Cardiac muscle cell (in vitro differentiated cells and primary cell): ENCODE measurements around the gene CCDC50. TPM values are rescaled to one million over a fixed set of nuclear protein-coding genes. Genes with fewer than 3 reads are reported as not detected.

ENCODE experiments used
- DNase-seq, 2 donors: peaks; one replicate each; pipeline versions ENCODE4 v3.0.0 to v3.0.0-alpha.2; 2010 to 2017; ENCODE audit warnings: low read depth in 1 of 2, low spot score in 1 of 2
- H3K27ac ChIP-seq: fragments of 200-600 bp; sonication (generic); 2 replicates; pipeline ENCODE4 v1.5.1; 2016
- H3K27me3 ChIP-seq: fragments of 200-600 bp; sonication (generic); 2 replicates; pipeline ENCODE4 v1.6.0; 2016; ENCODE audit warnings: control low read depth
- H3K36me3 ChIP-seq: fragments of 200-600 bp; sonication (generic); 2 replicates; pipeline ENCODE4 v1.5.1; 2016; ENCODE audit warnings: control low read depth
- H3K4me1 ChIP-seq: fragments of 200-600 bp; sonication (generic); 2 replicates; pipeline ENCODE4 v1.8.1; 2017; ENCODE audit warnings: low read depth, mild to moderate bottlenecking, mixed run types
- H3K4me3 ChIP-seq: fragments of 200-600 bp; sonication (generic); 2 replicates; pipeline ENCODE4 v1.5.1; 2016; ENCODE audit warnings: mild to moderate bottlenecking
- H3K9me3 ChIP-seq: fragments of 200-600 bp; sonication (generic); 2 replicates; pipeline ENCODE4 v1.5.1; 2017; ENCODE audit warnings: low read depth, mild to moderate bottlenecking, control low read depth
- CTCF ChIP-seq: IDR thresholded peaks from 2 replicates; pipeline ENCODE4 v1.5.1; 2012; ENCODE audit warnings: low read depth, mild to moderate bottlenecking, low read length
- polyA plus RNA-seq: library from polyadenylated mRNA; unstranded; fragments of >200 nt; fragmentation: Nextera tagmentation; extraction: Ambion mirVana; gene quantifications from 2 replicates; pipeline ENCODE4 v1.2.1, GENCODE V29; 2016
- total RNA-seq: library from RNA; depleted of rRNA; stranded (reverse); fragments of >200 nt; gene quantifications from 2 replicates; pipeline ENCODE4 v1.2.3, GENCODE V29; 2016

The CCDC50 gene
- total and polyA plus RNA-seq, 2 experiments from 2014 or later: 25.3 to 82.3 TPM

DNA sequence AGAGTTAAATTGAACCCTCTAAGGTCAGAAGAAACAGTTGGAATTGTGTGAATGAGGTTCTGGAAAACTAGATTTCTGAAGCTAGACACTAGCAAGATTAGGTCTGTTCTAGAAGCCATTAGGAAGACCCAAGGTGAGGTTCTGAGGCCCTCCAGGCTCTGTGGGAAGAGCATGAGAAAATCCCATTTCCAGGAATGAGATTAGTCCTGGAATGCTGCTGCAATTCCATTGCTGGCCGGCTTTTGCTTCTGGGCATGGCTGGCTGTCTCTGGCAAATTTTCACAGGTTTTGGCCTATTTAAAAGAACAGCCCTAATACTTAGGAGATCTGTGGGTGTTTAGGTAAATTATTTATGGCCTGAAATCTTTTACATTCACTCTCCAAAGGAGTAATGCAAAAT lies 104.8 kb downstream of the CCDC50 start:
- no peak for DNase-seq
- H3K4me3 ChIP-seq: no peak overlapping the region
- no peaks in the 10 kb centered on the region for H3K9me3 ChIP-seq
- H3K27ac ChIP-seq: no peak overlapping the region
- H3K4me1 ChIP-seq: peaks cover 5% of the 10 kb centered on the region
- H3K36me3 ChIP-seq: no peaks in the 10 kb centered on the region
- no peak for TF ChIP-seq CTCF
- H3K27me3 ChIP-seq: no peaks in the 10 kb centered on the region

DNA sequence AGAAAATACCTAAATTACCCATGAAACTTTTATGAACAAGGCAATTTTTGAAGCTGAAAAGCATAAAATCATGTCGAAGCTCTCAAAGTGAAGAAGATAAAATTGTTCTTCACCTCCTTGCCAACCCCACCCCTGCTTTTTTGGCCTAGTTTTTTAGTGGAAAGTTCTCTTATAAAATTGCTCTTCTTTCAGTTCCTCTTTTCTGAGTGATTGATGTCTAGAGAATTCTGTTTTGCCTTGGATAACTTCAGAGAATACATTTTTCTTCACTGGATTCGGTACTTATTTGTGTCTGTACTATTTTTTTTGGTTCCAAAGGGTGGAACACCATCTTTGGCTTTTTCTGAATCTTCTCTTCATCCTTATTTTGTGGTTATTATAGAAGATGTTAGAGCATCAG lies 106.8 kb downstream of the CCDC50 start:
- DNase-seq: no peak
- Histone ChIP-seq H3K4me3 (no peak overlapping the region), H3K27ac (no peak overlapping the region), H3K36me3 (no peaks in the 10 kb centered on the region), H3K9me3 (no peaks in the 10 kb centered on the region), H3K27me3 (no peaks in the 10 kb centered on the region), H3K4me1 (no peaks in the 10 kb centered on the region)
- no peak for TF ChIP-seq CTCF

- DNase-seq: no peak
- no peak for TF ChIP-seq CTCF
- no peaks in the 10 kb centered on the region for H3K9me3 ChIP-seq
- H3K36me3 ChIP-seq: no peaks in the 10 kb centered on the region
- no peaks in the 10 kb centered on the region for H3K4me1 ChIP-seq
- H3K27me3 ChIP-seq: no peaks in the 10 kb centered on the region
- H3K4me3 ChIP-seq: no peak overlapping the region
- H3K27ac ChIP-seq: no peak overlapping the region
Measured at GRCh38 chr3:191438150-191438814, 109.1 kb downstream of the CCDC50 start.

GRCh38 chr3:191440532-191440931 lies 111.3 kb downstream of the CCDC50 start:
- no peaks in the 10 kb centered on the region for H3K9me3 ChIP-seq

DNA sequence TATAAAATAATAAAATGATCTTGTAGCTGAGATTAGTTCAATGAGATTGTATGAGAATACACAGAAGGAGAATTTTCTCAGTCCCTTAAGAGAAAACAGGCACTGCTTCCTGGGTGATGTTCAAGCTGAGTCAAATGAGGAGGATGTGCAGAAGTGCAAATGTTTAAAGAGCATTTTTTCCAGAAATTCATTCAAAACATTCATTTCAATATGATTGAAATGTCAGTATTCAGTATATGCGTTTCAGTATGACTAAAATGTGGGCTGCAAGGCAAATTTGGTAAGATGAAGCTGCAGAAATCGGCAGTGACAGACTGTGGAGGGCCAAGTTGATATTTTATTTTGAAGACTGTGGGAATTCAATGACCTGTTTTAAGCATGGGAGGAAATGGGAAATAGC lies 112.5 kb downstream of the CCDC50 start:
- no peak for DNase-seq
- no peak for TF ChIP-seq CTCF
- Histone ChIP-seq H3K27me3 (no peaks in the 10 kb centered on the region), H3K36me3 (no peaks in the 10 kb centered on the region), H3K4me3 (no peak overlapping the region), H3K27ac (no peak overlapping the region), H3K9me3 (no peaks in the 10 kb centered on the region), H3K4me1 (no peaks in the 10 kb centered on the region)

More at GRCh38 chr3:191440532-191440931, 111.3 kb downstream of the CCDC50 start:
- Histone ChIP-seq H3K4me1 (no peaks in the 10 kb centered on the region), H3K36me3 (no peaks in the 10 kb centered on the region), H3K27me3 (no peaks in the 10 kb centered on the region), H3K27ac (no peak overlapping the region), H3K4me3 (no peak overlapping the region)
- TF ChIP-seq CTCF: no peak
- DNase-seq: no peak

DNA sequence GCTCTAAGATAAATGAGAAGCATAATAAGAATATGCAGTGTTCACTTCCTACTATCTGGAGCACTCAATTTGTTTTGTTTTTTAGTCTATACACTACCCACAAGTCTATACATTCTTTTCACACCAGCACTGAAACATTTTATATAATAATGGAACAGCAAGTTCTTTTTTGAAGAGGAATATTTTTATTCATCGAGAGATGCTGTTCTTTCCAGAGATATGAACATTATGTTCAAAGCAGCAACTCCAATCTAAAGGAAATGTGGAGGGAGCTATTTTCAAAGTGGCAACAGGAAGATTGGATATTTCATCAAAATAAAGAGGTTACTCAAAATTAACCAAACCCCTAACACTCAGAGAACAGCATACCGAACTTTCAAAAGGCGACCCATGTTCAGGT lies 115.4 kb downstream of the CCDC50 start:
- no peak for DNase-seq
- H3K36me3 ChIP-seq: no peaks in the 10 kb centered on the region
- no peak overlapping the region for H3K4me3 ChIP-seq
- H3K27ac ChIP-seq: no peak overlapping the region
- no peaks in the 10 kb centered on the region for H3K27me3 ChIP-seq
- no peaks in the 10 kb centered on the region for H3K9me3 ChIP-seq
- TF ChIP-seq CTCF: no peak
- no peaks in the 10 kb centered on the region for H3K4me1 ChIP-seq
